CD14-positive monocyte (primary cell): ENCODE results near the gene MTARC1. TPM values are rescaled to one million over a fixed set of nuclear protein-coding genes. Genes with fewer than 3 reads are reported as not detected.

ENCODE experiments used
- DNase-seq, 3 donors: peaks; one replicate each; pipeline ENCODE4 v3.0.0-alpha.2; 2011 to 2022
- H2AFZ ChIP-seq: 2 replicates; pipeline ENCODE4 v1.6.0; 2012; ENCODE audit warnings: mild to moderate bottlenecking, low read depth, low read length, inconsistent platforms; ENCODE audit not compliant: insufficient read depth, poor library complexity, severe bottlenecking
- H3K27ac ChIP-seq, 2 donors: 1 replicate in 1 of 2; 2 replicates in 1 of 2; pipeline ENCODE4 v1.5.1; 2012 to 2013; ENCODE audit warnings: low read length in 2 of 2, control low read depth in 1 of 2, inconsistent platforms in 1 of 2, low read depth in 1 of 2, mild to moderate bottlenecking in 1 of 2
- H3K27me3 ChIP-seq, 2 donors: one replicate each; pipeline versions ENCODE4 v1.6.0 to v1.6.1; 2011 to 2013; ENCODE audit warnings: low read length in 2 of 2; ENCODE audit not compliant: control insufficient read depth in 2 of 2, insufficient read depth in 2 of 2
- H3K36me3 ChIP-seq, 2 donors: replicated peaks in 1 of 2; 1 replicate in 1 of 2; 2 replicates in 1 of 2; pipeline versions ENCODE4 v1.5.1 to v1.6.1; 2012 to 2013; ENCODE audit warnings: low read length in 2 of 2, control low read depth in 1 of 2, inconsistent platforms in 1 of 2, mild to moderate bottlenecking in 1 of 2; ENCODE audit not compliant: insufficient read depth in 2 of 2, control insufficient read depth in 1 of 2
- H3K4me1 ChIP-seq, 2 donors: 1 replicate in 1 of 2; 2 replicates in 1 of 2; pipeline versions ENCODE4 v1.5.1 to v1.6.1; 2012 to 2013; ENCODE audit warnings: low read length in 2 of 2, control low read depth in 1 of 2, inconsistent platforms in 1 of 2, mild to moderate bottlenecking in 1 of 2, moderate library complexity in 1 of 2; ENCODE audit not compliant: insufficient read depth in 2 of 2, control insufficient read depth in 1 of 2
- H3K4me2 ChIP-seq: replicated peaks from 2 replicates; pipeline ENCODE3; 2012; ENCODE audit warnings: low read length, moderate library complexity, mild to moderate bottlenecking; ENCODE audit not compliant: poor library complexity, severe bottlenecking; ENCODE audit errors: extremely low read depth
- H3K4me3 ChIP-seq, 3 experiments: fragments of 200-600 bp in 1 of 3; sonication (generic) in 1 of 3; replicated peaks in 1 of 3; 1 replicate in 2 of 3; 2 replicates in 1 of 3; pipeline ENCODE4 v1.5.1; 2011 to 2013; ENCODE audit warnings: low read length in 3 of 3, mild to moderate bottlenecking in 3 of 3, control low read depth in 2 of 3, low read depth in 2 of 3, inconsistent platforms in 1 of 3, moderate library complexity in 1 of 3
- H3K79me2 ChIP-seq: 2 replicates; pipeline ENCODE4 v1.6.0; 2012; ENCODE audit warnings: mild to moderate bottlenecking, control low read depth, inconsistent platforms, low read length, moderate library complexity; ENCODE audit not compliant: insufficient read depth
- H3K9ac ChIP-seq: 2 replicates; pipeline ENCODE4 v1.6.0; 2017; ENCODE audit warnings: low read length, mild to moderate bottlenecking; ENCODE audit not compliant: insufficient read depth, poor library complexity, severe bottlenecking
- H3K9me3 ChIP-seq, 2 donors: replicated peaks in 1 of 2; 1 replicate in 1 of 2; 2 replicates in 1 of 2; pipeline versions ENCODE4 v1.5.1 to v1.6.1; 2012 to 2013; ENCODE audit warnings: low read length in 2 of 2, control low read depth in 1 of 2; ENCODE audit not compliant: control insufficient read depth in 1 of 2, insufficient read depth in 1 of 2
- H4K20me1 ChIP-seq: 2 replicates; pipeline ENCODE4 v1.6.0; 2012; ENCODE audit warnings: mild to moderate bottlenecking, low read length, control low read depth, moderate library complexity; ENCODE audit not compliant: insufficient read depth
- H3K27ac Mint-ChIP-seq, 7 donors: one replicate each; pipeline ENCODE4 v1.8.0; 2020; ENCODE audit warnings: mild to moderate bottlenecking in 7 of 7, mixed read lengths in 7 of 7, moderate library complexity in 6 of 7, inconsistent platforms in 2 of 7
- H3K27me3 Mint-ChIP-seq, 3 donors: one replicate each; pipeline ENCODE4 v1.8.0; 2021 to 2022; ENCODE audit warnings: low read depth in 3 of 3, mild to moderate bottlenecking in 3 of 3, mixed read lengths in 3 of 3, moderate library complexity in 3 of 3, inconsistent platforms in 1 of 3
- H3K36me3 Mint-ChIP-seq, 2 donors: one replicate each; pipeline ENCODE4 v1.8.0; 2020; ENCODE audit warnings: mixed read lengths in 2 of 2, inconsistent platforms in 1 of 2, mild to moderate bottlenecking in 1 of 2
- H3K4me1 Mint-ChIP-seq: one replicate; pipeline ENCODE4 v1.8.0; 2020; ENCODE audit warnings: mild to moderate bottlenecking, mixed read lengths
- H3K4me3 Mint-ChIP-seq, 2 donors: one replicate each; pipeline ENCODE4 v1.8.0; 2020; ENCODE audit warnings: mild to moderate bottlenecking in 2 of 2, mixed read lengths in 2 of 2, moderate library complexity in 1 of 2
- H3K9me3 Mint-ChIP-seq, 7 donors: one replicate each; pipeline ENCODE4 v1.8.0; 2020 to 2022; ENCODE audit warnings: mixed read lengths in 7 of 7, mild to moderate bottlenecking in 6 of 7, moderate library complexity in 6 of 7, inconsistent platforms in 2 of 7
- CTCF ChIP-seq: fragments of 200-600 bp; IDR thresholded peaks from one replicate; pipeline ENCODE4 v1.8.0; 2022; ENCODE audit warnings: antibody characterized with exemption, mild to moderate bottlenecking
- WGBS: methylation state at CpG from one replicate; pipeline ENCODE4 v1.1.5; 2013; ENCODE audit warnings: missing lambda C conversion rate; ENCODE audit not compliant: insufficient coverage; 5-methylcytosine and 5-hydroxymethylcytosine counted together
- intact Hi-C, 2 donors: fragments of 100-400 bp; cut with micrococcal nuclease; formaldehyde crosslinking; loops; one replicate each; pipeline versions ENCODE4 v1.15.0 to v1.15.1; 2023
- polyA plus RNA-seq, 3 donors: library from polyadenylated mRNA; depleted of rRNA in 1 of 3; unstranded in 2 of 3; stranded (reverse) in 1 of 3; fragments of 300-500 nt in 2 of 3; fragments of >200 nt in 1 of 3; fragmentation: Illumina TruSeq in 2 of 3; gene quantifications; 1 replicate in 2 of 3; 2 replicates in 1 of 3; pipeline ENCODE4 v1.2.3, GENCODE V29; 2012 to 2021

MTARC1 gene
- polyA plus RNA-seq, 3 donors, result 25.2 to 80.6 (median 70.9) TPM

- Histone ChIP-seq H4K20me1 (no peaks in the 10 kb centered on the region), H3K4me3 (no peak overlapping the region), H3K9me3 (no peaks in the 10 kb centered on the region), H3K4me2 (no peak overlapping the region), H3K27me3 (peaks cover 0 to 9% of the 10 kb centered on the region in 2 donors), H3K4me1 (no peaks in the 10 kb centered on the region), H3K36me3 (no peaks in the 10 kb centered on the region), H3K79me2 (no peaks in the 10 kb centered on the region), H2AFZ (no peak overlapping the region), H3K9ac (no peak overlapping the region), H3K27ac (no peak overlapping the region)
- no peak for DNase-seq
- no peak for TF ChIP-seq CTCF
- Mint-ChIP-seq H3K9me3 (no peaks in the 10 kb centered on the region), H3K27ac (no peak overlapping the region), H3K36me3 (no peaks in the 10 kb centered on the region), H3K27me3 (peaks cover 17 to 31% (median 20%) of the 10 kb centered on the region in 3 donors), H3K4me1 (no peaks in the 10 kb centered on the region), H3K4me3 (peak overlapping the region in 1 of 2 donors; percentile 31)
- intact Hi-C loops, result no loop called here
- 86% methylated on average over 1 of the region's 1 CpG for WGBS
Observed at GRCh38 chr1:220741825-220742224, 44.9 kb upstream of the MTARC1 start.

- H3K9me3 Mint-ChIP-seq, result no peaks in the 10 kb centered on the region
- Histone ChIP-seq H4K20me1 (no peaks in the 10 kb centered on the region), H3K27ac (no peak overlapping the region), H2AFZ (no peak overlapping the region), H3K9me3 (no peaks in the 10 kb centered on the region), H3K4me3 (no peak overlapping the region), H3K79me2 (no peaks in the 10 kb centered on the region), H3K36me3 (no peaks in the 10 kb centered on the region), H3K9ac (no peak overlapping the region), H3K4me1 (peaks cover under 1 to 2% of the 10 kb centered on the region in 2 donors), H3K4me2 (no peak overlapping the region), H3K27me3 (peaks cover 2 to 11% of the 10 kb centered on the region in 2 donors)
- no peak for TF ChIP-seq CTCF
- H3K36me3 Mint-ChIP-seq, result peaks cover 0 to 5% of the 10 kb centered on the region in 2 donors
- no peak for DNase-seq
- 100% methylated on average over 2 of the region's 3 CpGs for WGBS
- H3K27ac Mint-ChIP-seq, result no peak overlapping the region
- H3K4me1 Mint-ChIP-seq, result peaks cover 3% of the 10 kb centered on the region
- peaks cover 24 to 37% (median 25%) of the 10 kb centered on the region in 3 donors for H3K27me3 Mint-ChIP-seq
- H3K4me3 Mint-ChIP-seq, result no peak overlapping the region
- intact Hi-C loops, result no loop called here
Observed at GRCh38 chr1:220742520-220742919, 44.2 kb upstream of the MTARC1 start.
